ENCODE data around the gene TMEM242. TPM values are rescaled to one million over a fixed set of nuclear protein-coding genes. Genes with fewer than 3 reads are reported as not detected.

The TMEM242 gene
- total RNA-seq, 1 donor from 2014 or later: 9.9 TPM

DNA sequence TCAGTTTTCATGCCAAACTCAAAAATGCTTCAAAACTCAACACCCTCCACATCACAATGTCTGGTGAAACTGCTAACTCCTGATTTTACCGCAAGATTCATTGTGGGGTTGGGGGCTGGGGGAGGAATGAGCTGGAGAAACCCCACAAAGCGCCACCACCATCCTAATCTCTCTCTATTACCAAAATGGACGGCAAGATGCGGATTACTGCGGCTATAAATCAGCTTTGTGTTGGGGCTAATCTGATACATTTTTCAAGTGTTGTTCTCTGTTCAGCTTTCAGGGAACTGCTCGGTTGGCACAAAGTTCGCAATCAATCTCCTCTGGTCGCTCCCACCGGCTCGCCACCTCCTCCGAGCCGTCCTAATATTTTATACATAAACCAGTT is 83.7 kb downstream of the TMEM242 start:
- Histone ChIP-seq H3K4me1 (peaks cover 8% of the 10 kb centered on the region), H3K27ac (no peak overlapping the region), H3K27me3 (peaks cover 14% of the 10 kb centered on the region), H3K36me3 (no peaks in the 10 kb centered on the region), H3K9me3 (no peaks in the 10 kb centered on the region), H3K4me3 (no peak overlapping the region)
- TF ChIP-seq, protein P1, sequence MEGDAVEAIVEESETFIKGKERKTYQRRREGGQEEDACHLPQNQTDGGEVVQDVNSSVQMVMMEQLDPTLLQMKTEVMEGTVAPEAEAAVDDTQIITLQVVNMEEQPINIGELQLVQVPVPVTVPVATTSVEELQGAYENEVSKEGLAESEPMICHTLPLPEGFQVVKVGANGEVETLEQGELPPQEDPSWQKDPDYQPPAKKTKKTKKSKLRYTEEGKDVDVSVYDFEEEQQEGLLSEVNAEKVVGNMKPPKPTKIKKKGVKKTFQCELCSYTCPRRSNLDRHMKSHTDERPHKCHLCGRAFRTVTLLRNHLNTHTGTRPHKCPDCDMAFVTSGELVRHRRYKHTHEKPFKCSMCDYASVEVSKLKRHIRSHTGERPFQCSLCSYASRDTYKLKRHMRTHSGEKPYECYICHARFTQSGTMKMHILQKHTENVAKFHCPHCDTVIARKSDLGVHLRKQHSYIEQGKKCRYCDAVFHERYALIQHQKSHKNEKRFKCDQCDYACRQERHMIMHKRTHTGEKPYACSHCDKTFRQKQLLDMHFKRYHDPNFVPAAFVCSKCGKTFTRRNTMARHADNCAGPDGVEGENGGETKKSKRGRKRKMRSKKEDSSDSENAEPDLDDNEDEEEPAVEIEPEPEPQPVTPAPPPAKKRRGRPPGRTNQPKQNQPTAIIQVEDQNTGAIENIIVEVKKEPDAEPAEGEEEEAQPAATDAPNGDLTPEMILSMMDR (IDR thresholded peaks at IDR 0.05): no peak
- intact Hi-C loops (cut with DNase I): no loop called here
- ATAC-seq: no peak
- no peak for DNase-seq

Other genes with a start within 250 kb of the TMEM242 start
- gene ZDHHC14, start 57.7 kb upstream of the TMEM242 start, total RNA-seq: 12.2 TPM

Data from upper lobe of right lung (tissue), 1 donor.